COLO668 (cell line): ENCODE data around the gene COL4A5.

ENCODE experiments used
- DNase-seq: peaks from one replicate; lab custom pipeline; 2025; ENCODE audit not compliant: unreplicated experiment; lab: John Stamatoyannopoulos, UW

COL4A5 gene

GRCh38 chrX:108737754-108738153, 298.1 kb downstream of the COL4A5 start:
- no peak for DNase-seq

- DNase-seq, result no peak
Observed at GRCh38 chrX:108740299-108740774, 300.7 kb downstream of the COL4A5 start.
